Gastrocnemius medialis (tissue), 4 donors: ENCODE measurements around the gene TMEM50B.

ENCODE experiments used
- CTCF ChIP-seq, 5 experiments: fragments of 450-650 bp in 3 of 5; fragments of 200-600 bp in 2 of 5; sonication (generic) in 2 of 5; IDR thresholded peaks in 4 of 5; conservative IDR thresholded peaks in 1 of 5; 1 replicate in 4 of 5; 2 replicates in 1 of 5; pipeline ENCODE4 v1.5.1; 2016 to 2019; ENCODE audit warnings: antibody characterized with exemption in 5 of 5, mild to moderate bottlenecking in 3 of 5, moderate library complexity in 3 of 5
- POLR2A ChIP-seq, 2 donors: fragments of 450-650 bp; IDR thresholded peaks; one replicate each; pipeline ENCODE4 v1.6.1; 2017; ENCODE audit warnings: antibody characterized with exemption in 2 of 2, mild to moderate bottlenecking in 2 of 2, moderate library complexity in 2 of 2

- TF ChIP-seq CTCF (IDR thresholded peaks at IDR 0.05 in 4 of 5, conservative IDR thresholded peaks at IDR 0.05 in 1 of 5) (no peak), POLR2A (IDR thresholded peaks at IDR 0.05) (no peak)
Measured at GRCh38 chr21:33427051-33427450, 52.7 kb downstream of the TMEM50B start.
